Measurements from ENCODE around the gene LGI4. TPM values are rescaled to one million over a fixed set of nuclear protein-coding genes. Genes with fewer than 3 reads are reported as not detected.

LGI4 gene
- total RNA-seq, 1 experiment from 2014 or later, result 3.2 TPM

GRCh38 chr19:35123573-35123972 is 11.3 kb downstream of the LGI4 start:
- no peak for DNase-seq
- no peak overlapping the region for H3K4me2 ChIP-seq (ENCODE audit: insufficient read depth, insufficient read length, low read length)
- H3K4me1 ChIP-seq (ENCODE audit: insufficient read depth, low read length), result no peaks in the 10 kb centered on the region; the same call in 1 of the 2 replicates
- Mint-ChIP-seq H3K9me3 (no peaks in the 10 kb centered on the region), H3K4me3 (no peak overlapping the region; a peak in 1 of 5 replicates), H3K4me1 (peaks cover 31 to 34% of the 10 kb centered on the region in 2 experiments), H3K27me3 (ENCODE audit: low read depth) (peaks cover 3% of the 10 kb centered on the region), H3K27ac (peak overlapping the region in 1 of 3 experiments; percentile 27; a peak in 1 of 7 replicates), H3K36me3 (ENCODE audit: insufficient read depth in 1 of 3, low read depth in 3 of 3) (no peaks in the 10 kb centered on the region)
- H2BK20ac ChIP-seq (ENCODE audit: low read depth, low read length, poor library complexity, severe bottlenecking), result no peak overlapping the region
- H4K5ac ChIP-seq (ENCODE audit: insufficient read length, low read depth, low read length), result no peak overlapping the region
- H4K8ac ChIP-seq (replicated peaks; ENCODE audit: insufficient read length, low read depth, low read length), result no peak overlapping the region
- no peak overlapping the region for H3K27ac ChIP-seq (ENCODE audit: insufficient read length, low read depth, low read length)
- no peak overlapping the region for H3K23ac ChIP-seq (ENCODE audit: insufficient read length, low read depth, low read length)
- H3K56ac ChIP-seq (ENCODE audit: insufficient read length, low read depth, low read length), result no peak overlapping the region
- 0 out of 2 replicates have a peak overlapping the region, but pooled peaks have one; percentile 20 for H3K14ac ChIP-seq (ENCODE audit: insufficient read depth, low read length)
- no peaks in the 10 kb centered on the region for H3K9me3 ChIP-seq (ENCODE audit: control insufficient read depth, low read depth, low read length)
- no peak overlapping the region for H3K18ac ChIP-seq (ENCODE audit: insufficient read length, low read depth, low read length)
- no peak overlapping the region for H2AFZ ChIP-seq (ENCODE audit: low read length)
- no peak overlapping the region for H2BK15ac ChIP-seq (ENCODE audit: low read depth, low read length)
- TF ChIP-seq CTCF (conservative IDR thresholded peaks at IDR 0.05), result no peak
- no peaks in the 10 kb centered on the region for H3K79me1 ChIP-seq (ENCODE audit: insufficient read depth, low read depth, low read length, poor library complexity, severe bottlenecking)
- no peak overlapping the region for H2AK5ac ChIP-seq (ENCODE audit: insufficient read length, low read length)
- H2BK120ac ChIP-seq (ENCODE audit: low read depth, low read length, poor library complexity, severe bottlenecking), result no peak overlapping the region
- no peaks in the 10 kb centered on the region for H3K79me2 ChIP-seq (ENCODE audit: insufficient read depth, low read length)
- H3K9ac ChIP-seq (ENCODE audit: extremely low read depth, insufficient read length, low read length), result no peak overlapping the region
- no CpG with 5 or more reads among the region's 5 CpGs for WGBS (ENCODE audit: extremely low coverage, insufficient read length, low lambda C conversion rate)
- no peaks in the 10 kb centered on the region for H4K20me1 ChIP-seq (ENCODE audit: control insufficient read depth, insufficient read depth, insufficient read length)
- H2BK5ac ChIP-seq (ENCODE audit: insufficient read length, low read length), result no peak overlapping the region
- no peaks in the 10 kb centered on the region for H3K27me3 ChIP-seq (ENCODE audit: insufficient read depth, low read length)
- H2BK12ac ChIP-seq (ENCODE audit: insufficient read length, low read depth, low read length), result no peak overlapping the region
- no peak overlapping the region for H3K4ac ChIP-seq (ENCODE audit: low read depth, low read length)
- H3K23me2 ChIP-seq (ENCODE audit: insufficient read length, low read depth, low read length, poor library complexity, severe bottlenecking), result no peaks in the 10 kb centered on the region
- H4K91ac ChIP-seq (ENCODE audit: insufficient read length, low read depth, low read length), result no peak overlapping the region
- H3T11ph ChIP-seq (ENCODE audit: low read length), result no peak overlapping the region
